CD14-positive monocyte (primary cell): ENCODE measurements around the gene SRSF12. TPM values are rescaled to one million over a fixed set of nuclear protein-coding genes. Genes with fewer than 3 reads are reported as not detected.

Source experiments
- DNase-seq, 3 donors: peaks; one replicate each; pipeline ENCODE4 v3.0.0-alpha.2; 2011 to 2022
- H2AFZ ChIP-seq: 2 replicates; pipeline ENCODE4 v1.6.0; 2012; ENCODE audit warnings: mild to moderate bottlenecking, low read depth, low read length, inconsistent platforms; ENCODE audit not compliant: insufficient read depth, poor library complexity, severe bottlenecking
- H3K27ac ChIP-seq, 2 donors: 1 replicate in 1 of 2; 2 replicates in 1 of 2; pipeline ENCODE4 v1.5.1; 2012 to 2013; ENCODE audit warnings: low read length in 2 of 2, control low read depth in 1 of 2, inconsistent platforms in 1 of 2, low read depth in 1 of 2, mild to moderate bottlenecking in 1 of 2
- H3K27me3 ChIP-seq, 2 donors: one replicate each; pipeline versions ENCODE4 v1.6.0 to v1.6.1; 2011 to 2013; ENCODE audit warnings: low read length in 2 of 2; ENCODE audit not compliant: control insufficient read depth in 2 of 2, insufficient read depth in 2 of 2
- H3K36me3 ChIP-seq, 2 donors: replicated peaks in 1 of 2; 1 replicate in 1 of 2; 2 replicates in 1 of 2; pipeline versions ENCODE4 v1.5.1 to v1.6.1; 2012 to 2013; ENCODE audit warnings: low read length in 2 of 2, control low read depth in 1 of 2, inconsistent platforms in 1 of 2, mild to moderate bottlenecking in 1 of 2; ENCODE audit not compliant: insufficient read depth in 2 of 2, control insufficient read depth in 1 of 2
- H3K4me1 ChIP-seq, 2 donors: 1 replicate in 1 of 2; 2 replicates in 1 of 2; pipeline versions ENCODE4 v1.5.1 to v1.6.1; 2012 to 2013; ENCODE audit warnings: low read length in 2 of 2, control low read depth in 1 of 2, inconsistent platforms in 1 of 2, mild to moderate bottlenecking in 1 of 2, moderate library complexity in 1 of 2; ENCODE audit not compliant: insufficient read depth in 2 of 2, control insufficient read depth in 1 of 2
- H3K4me2 ChIP-seq: replicated peaks from 2 replicates; pipeline ENCODE3; 2012; ENCODE audit warnings: low read length, moderate library complexity, mild to moderate bottlenecking; ENCODE audit not compliant: poor library complexity, severe bottlenecking; ENCODE audit errors: extremely low read depth
- H3K4me3 ChIP-seq, 3 experiments: fragments of 200-600 bp in 1 of 3; sonication (generic) in 1 of 3; replicated peaks in 1 of 3; 1 replicate in 2 of 3; 2 replicates in 1 of 3; pipeline ENCODE4 v1.5.1; 2011 to 2013; ENCODE audit warnings: low read length in 3 of 3, mild to moderate bottlenecking in 3 of 3, control low read depth in 2 of 3, low read depth in 2 of 3, inconsistent platforms in 1 of 3, moderate library complexity in 1 of 3
- H3K79me2 ChIP-seq: 2 replicates; pipeline ENCODE4 v1.6.0; 2012; ENCODE audit warnings: mild to moderate bottlenecking, control low read depth, inconsistent platforms, low read length, moderate library complexity; ENCODE audit not compliant: insufficient read depth
- H3K9ac ChIP-seq: 2 replicates; pipeline ENCODE4 v1.6.0; 2017; ENCODE audit warnings: low read length, mild to moderate bottlenecking; ENCODE audit not compliant: insufficient read depth, poor library complexity, severe bottlenecking
- H3K9me3 ChIP-seq, 2 donors: replicated peaks in 1 of 2; 1 replicate in 1 of 2; 2 replicates in 1 of 2; pipeline versions ENCODE4 v1.5.1 to v1.6.1; 2012 to 2013; ENCODE audit warnings: low read length in 2 of 2, control low read depth in 1 of 2; ENCODE audit not compliant: control insufficient read depth in 1 of 2, insufficient read depth in 1 of 2
- H4K20me1 ChIP-seq: 2 replicates; pipeline ENCODE4 v1.6.0; 2012; ENCODE audit warnings: mild to moderate bottlenecking, low read length, control low read depth, moderate library complexity; ENCODE audit not compliant: insufficient read depth
- H3K27ac Mint-ChIP-seq, 7 donors: one replicate each; pipeline ENCODE4 v1.8.0; 2020; ENCODE audit warnings: mild to moderate bottlenecking in 7 of 7, mixed read lengths in 7 of 7, moderate library complexity in 6 of 7, inconsistent platforms in 2 of 7
- H3K27me3 Mint-ChIP-seq, 3 donors: one replicate each; pipeline ENCODE4 v1.8.0; 2021 to 2022; ENCODE audit warnings: low read depth in 3 of 3, mild to moderate bottlenecking in 3 of 3, mixed read lengths in 3 of 3, moderate library complexity in 3 of 3, inconsistent platforms in 1 of 3
- H3K36me3 Mint-ChIP-seq, 2 donors: one replicate each; pipeline ENCODE4 v1.8.0; 2020; ENCODE audit warnings: mixed read lengths in 2 of 2, inconsistent platforms in 1 of 2, mild to moderate bottlenecking in 1 of 2
- H3K4me1 Mint-ChIP-seq: one replicate; pipeline ENCODE4 v1.8.0; 2020; ENCODE audit warnings: mild to moderate bottlenecking, mixed read lengths
- H3K4me3 Mint-ChIP-seq, 2 donors: one replicate each; pipeline ENCODE4 v1.8.0; 2020; ENCODE audit warnings: mild to moderate bottlenecking in 2 of 2, mixed read lengths in 2 of 2, moderate library complexity in 1 of 2
- H3K9me3 Mint-ChIP-seq, 7 donors: one replicate each; pipeline ENCODE4 v1.8.0; 2020 to 2022; ENCODE audit warnings: mixed read lengths in 7 of 7, mild to moderate bottlenecking in 6 of 7, moderate library complexity in 6 of 7, inconsistent platforms in 2 of 7
- WGBS: methylation state at CpG from one replicate; pipeline ENCODE4 v1.1.5; 2013; ENCODE audit warnings: missing lambda C conversion rate; ENCODE audit not compliant: insufficient coverage; 5-methylcytosine and 5-hydroxymethylcytosine counted together
- intact Hi-C, 2 donors: fragments of 100-400 bp; cut with micrococcal nuclease; formaldehyde crosslinking; loops; one replicate each; pipeline versions ENCODE4 v1.15.0 to v1.15.1; 2023
- polyA plus RNA-seq, 3 donors: library from polyadenylated mRNA; depleted of rRNA in 1 of 3; unstranded in 2 of 3; stranded (reverse) in 1 of 3; fragments of 300-500 nt in 2 of 3; fragments of >200 nt in 1 of 3; fragmentation: Illumina TruSeq in 2 of 3; gene quantifications; 1 replicate in 2 of 3; 2 replicates in 1 of 3; pipeline ENCODE4 v1.2.3, GENCODE V29; 2012 to 2021
- TF ChIP-seq, protein P1 (sequence below): fragments of 200-600 bp; IDR thresholded peaks from one replicate; pipeline ENCODE4 v1.8.0; 2022; ENCODE audit warnings: antibody characterized with exemption, mild to moderate bottlenecking

Gene SRSF12
- polyA plus RNA-seq, 3 donors: 0.04 TPM; not detected in 2

DNA sequence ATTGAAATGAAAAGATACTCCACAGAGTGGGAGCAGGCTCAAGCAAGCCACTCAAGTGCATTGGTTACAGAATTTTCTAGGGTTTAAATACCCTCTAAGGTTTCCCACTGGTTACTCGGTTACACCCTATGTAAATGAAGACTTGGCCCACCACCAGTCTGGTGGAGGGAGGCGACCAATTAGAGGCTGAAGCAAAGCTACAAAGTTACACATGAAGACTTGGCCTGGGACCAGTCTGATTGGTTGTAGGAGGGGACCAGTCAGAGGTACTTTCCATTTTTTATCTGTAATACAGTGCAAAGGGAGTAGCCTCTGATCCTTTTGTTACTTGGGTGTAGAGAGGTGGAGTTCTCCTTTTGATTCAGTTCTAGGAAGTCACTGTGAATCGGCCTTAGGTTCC is 7.6 kb downstream of the SRSF12 start:
- Mint-ChIP-seq H3K4me1 (no peaks in the 10 kb centered on the region), H3K27me3 (peaks cover 0 to 5% (median 0%) of the 10 kb centered on the region in 3 donors), H3K27ac (peak overlapping the region in 1 of 7 donors; percentile 41), H3K36me3 (peaks cover 0 to 3% of the 10 kb centered on the region in 2 donors), H3K9me3 (no peaks in the 10 kb centered on the region), H3K4me3 (no peak overlapping the region)
- Histone ChIP-seq H3K4me3 (no peak overlapping the region), H3K27ac (no peak overlapping the region), H3K4me1 (no peaks in the 10 kb centered on the region), H3K36me3 (no peaks in the 10 kb centered on the region), H3K9me3 (no peaks in the 10 kb centered on the region), H3K9ac (no peak overlapping the region), H3K79me2 (no peaks in the 10 kb centered on the region), H3K27me3 (no peaks in the 10 kb centered on the region), H2AFZ (no peak overlapping the region), H4K20me1 (no peaks in the 10 kb centered on the region), H3K4me2 (no peak overlapping the region)
- intact Hi-C loops: no loop called here
- peak in 1 of 3 donors; percentile 24 for DNase-seq
- WGBS: no CpG with 5 or more reads among the region's 3 CpGs
- TF ChIP-seq, protein P1, sequence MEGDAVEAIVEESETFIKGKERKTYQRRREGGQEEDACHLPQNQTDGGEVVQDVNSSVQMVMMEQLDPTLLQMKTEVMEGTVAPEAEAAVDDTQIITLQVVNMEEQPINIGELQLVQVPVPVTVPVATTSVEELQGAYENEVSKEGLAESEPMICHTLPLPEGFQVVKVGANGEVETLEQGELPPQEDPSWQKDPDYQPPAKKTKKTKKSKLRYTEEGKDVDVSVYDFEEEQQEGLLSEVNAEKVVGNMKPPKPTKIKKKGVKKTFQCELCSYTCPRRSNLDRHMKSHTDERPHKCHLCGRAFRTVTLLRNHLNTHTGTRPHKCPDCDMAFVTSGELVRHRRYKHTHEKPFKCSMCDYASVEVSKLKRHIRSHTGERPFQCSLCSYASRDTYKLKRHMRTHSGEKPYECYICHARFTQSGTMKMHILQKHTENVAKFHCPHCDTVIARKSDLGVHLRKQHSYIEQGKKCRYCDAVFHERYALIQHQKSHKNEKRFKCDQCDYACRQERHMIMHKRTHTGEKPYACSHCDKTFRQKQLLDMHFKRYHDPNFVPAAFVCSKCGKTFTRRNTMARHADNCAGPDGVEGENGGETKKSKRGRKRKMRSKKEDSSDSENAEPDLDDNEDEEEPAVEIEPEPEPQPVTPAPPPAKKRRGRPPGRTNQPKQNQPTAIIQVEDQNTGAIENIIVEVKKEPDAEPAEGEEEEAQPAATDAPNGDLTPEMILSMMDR: no peak

DNA sequence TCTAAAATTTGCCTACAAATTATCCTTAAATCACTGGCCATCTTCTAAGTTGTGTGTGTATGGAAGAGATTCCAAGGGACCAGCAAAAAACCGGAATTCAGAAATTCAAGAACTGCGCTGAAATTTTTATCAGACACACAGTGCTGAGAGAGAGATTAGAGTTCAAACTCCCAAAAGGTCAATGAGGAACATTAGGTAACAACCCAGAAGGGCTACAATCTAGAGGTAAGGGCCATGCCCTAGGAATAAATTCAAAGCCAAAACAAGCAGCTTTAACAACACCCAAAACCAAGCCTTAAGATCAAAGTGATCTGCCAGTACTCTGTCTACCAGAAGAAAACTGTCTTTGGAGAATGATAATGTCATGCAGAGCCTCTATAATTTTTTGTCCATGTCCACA is 17.8 kb downstream of the SRSF12 start:
- no peaks in the 10 kb centered on the region for H3K4me1 ChIP-seq
- intact Hi-C loops: no loop called here
- H3K9ac ChIP-seq: no peak overlapping the region
- Mint-ChIP-seq H3K4me1 (no peaks in the 10 kb centered on the region), H3K36me3 (peaks cover 0 to 2% of the 10 kb centered on the region in 2 donors), H3K9me3 (peaks cover 0 to 2% (median 0%) of the 10 kb centered on the region in 7 donors), H3K27me3 (no peaks in the 10 kb centered on the region), H3K4me3 (no peak overlapping the region), H3K27ac (no peak overlapping the region)
- no peak for DNase-seq
- no peaks in the 10 kb centered on the region for H3K27me3 ChIP-seq
- H3K27ac ChIP-seq: no peak overlapping the region
- WGBS: 100% methylated on average over 1 of the region's 2 CpGs
- H3K36me3 ChIP-seq: no peaks in the 10 kb centered on the region
- no peaks in the 10 kb centered on the region for H3K9me3 ChIP-seq
- TF ChIP-seq, protein P1: no peak
- no peak overlapping the region for H3K4me3 ChIP-seq
- H3K79me2 ChIP-seq: no peaks in the 10 kb centered on the region
- H4K20me1 ChIP-seq: no peaks in the 10 kb centered on the region
- no peak overlapping the region for H2AFZ ChIP-seq
- no peak overlapping the region for H3K4me2 ChIP-seq
